ENCODE data around the gene MICOS13.
"Not testable (repeated sequence)": the region's sequence is repeated elsewhere in the genome, so short reads cannot be mapped to it uniquely, and the experiment has no call there.

Gene MICOS13

GRCh38 chr19:5680437-5681368 is at the start of gene MICOS13, which contains the start of gene HSD11B1L:
Gene MICOS13 (minus strand): TSS chr19:5680516. CDS start chr19:5680486, 30 bp downstream.
Gene HSD11B1L (plus strand): TSS chr19:5681027. CDS start chr19:5684833, 3,806 bp downstream.
- DNase-seq: peak; percentile 99

- DNase-seq: no peak
Observed at GRCh38 chr19:5727453-5728050, 47.2 kb upstream of the MICOS13 start.

- DNase-seq: peak; percentile 99
Observed at GRCh38 chr19:5719961-5720790, 39.9 kb upstream of the MICOS13 start, which contains the start of the genes CATSPERD and LONP1. Gene CATSPERD (plus strand): TSS chr19:5720637. CDS start chr19:5720738, 101 bp downstream. Gene LONP1 (minus strand): TSS chr19:5720146. CDS start chr19:5720132, 14 bp downstream.

- DNase-seq: no peak
Observed at GRCh38 chr19:5719274-5719960, 39.1 kb upstream of the MICOS13 start.

GRCh38 chr19:5718579-5719273 is 38.4 kb upstream of the MICOS13 start:
- DNase-seq: peak; percentile 93

- DNase-seq: peak; percentile 72
Observed at GRCh38 chr19:5718037-5718578, 37.8 kb upstream of the MICOS13 start.

- DNase-seq: no peak
Observed at GRCh38 chr19:5717215-5717935, 37.1 kb upstream of the MICOS13 start.

- DNase-seq: no peak
Observed at GRCh38 chr19:5714816-5715215, 34.5 kb upstream of the MICOS13 start.

GRCh38 chr19:5713228-5713627 is 32.9 kb upstream of the MICOS13 start:
- DNase-seq: no peak

- DNase-seq: no peak
Observed at GRCh38 chr19:5711713-5712161, 31.4 kb upstream of the MICOS13 start.

- DNase-seq: no peak
Observed at GRCh38 chr19:5711025-5711424, 30.7 kb upstream of the MICOS13 start.

GRCh38 chr19:5707576-5708575 is 27.6 kb upstream of the MICOS13 start:
- DNase-seq: no peak

- no peak for DNase-seq
Observed at GRCh38 chr19:5706876-5707573, 26.7 kb upstream of the MICOS13 start.

- no peak for DNase-seq
Observed at GRCh38 chr19:5705552-5705951, 25.2 kb upstream of the MICOS13 start.

GRCh38 chr19:5703819-5704818 is 23.8 kb upstream of the MICOS13 start:
- no peak for DNase-seq

GRCh38 chr19:5702053-5702410 is 21.7 kb upstream of the MICOS13 start:
- not testable (repeated sequence) for DNase-seq

- DNase-seq: no peak
Observed at GRCh38 chr19:5700455-5701092, 20.3 kb upstream of the MICOS13 start.
